ENCODE results near the gene RBM8A. TPM values are rescaled to one million over a fixed set of nuclear protein-coding genes. Genes with fewer than 3 reads are reported as not detected.

Gene RBM8A
- total and polyA plus RNA-seq, 9 of the 15 experiments (the other 6 are each of a cell fraction or from before 2014, with no cell fraction given): 215 to 1,035 (median 291) TPM

- peak; percentile 36 for TF ChIP-seq PRDM10 (IDR thresholded peaks at IDR 0.05; ENCODE audit: partially characterized antibody)
- TF ChIP-seq HMBOX1 (IDR thresholded peaks at IDR 0.05): peak; percentile 95
- peak in 1 of 2 experiments; percentile 13; a peak in 1 of 4 replicates for TF ChIP-seq RAD21 (CRISPR knock-in tag; conservative IDR thresholded peaks at IDR 0.05 in 1 of 2, IDR thresholded peaks at IDR 0.05 in 1 of 2)
- TF ChIP-seq POLR2AphosphoS5 (IDR thresholded peaks at IDR 0.05; ENCODE audit: control insufficient read depth, insufficient read depth, low read depth, low read length): peak; percentile 76; the same call in 1 of the 2 replicates
- TF ChIP-seq MEIS2 (IDR thresholded peaks at IDR 0.05; ENCODE audit: partially characterized antibody): peak; percentile 64
- TF ChIP-seq RCOR1 (IDR thresholded peaks at IDR 0.05; ENCODE audit: borderline replicate concordance in 1 of 2, low read depth in 2 of 2, low read length in 2 of 2): peak; percentile 62 to 92; a peak in 3 of 4 replicates
- peak; percentile 82 for TF ChIP-seq TFAP4 (CRISPR knock-in tag; IDR thresholded peaks at IDR 0.05; ENCODE audit: borderline replicate concordance)
- peak; percentile 8; the same call in 1 of the 2 replicates for TF ChIP-seq NFE2 (IDR thresholded peaks at IDR 0.05; ENCODE audit: low read depth)
- peak; percentile 76; the same call in 1 of the 2 replicates for TF ChIP-seq SP1 (CRISPR knock-in tag; IDR thresholded peaks at IDR 0.05)
- peak in 1 of 2 experiments; percentile 78; a peak in 2 of 4 replicates for TF ChIP-seq ZMIZ1 (IDR thresholded peaks at IDR 0.05; ENCODE audit: low read depth in 2 of 2, low read length in 2 of 2)
Observed at GRCh38 chr1:145932522-145933009, 5.3 kb upstream of the RBM8A start (continued).

All from K562 (cell line).